Karpas-422 (cell line): ENCODE results near the gene GSDME. TPM values are rescaled to one million over a fixed set of nuclear protein-coding genes. Genes with fewer than 3 reads are reported as not detected.

ENCODE experiments used
- DNase-seq: peaks from one replicate; pipeline ENCODE4 v3.0.0-alpha.2; 2015
- H2AFZ ChIP-seq: fragments of 200-600 bp; sonication (generic); 2 replicates; pipeline ENCODE4 v1.6.1; 2014; ENCODE audit warnings: antibody characterized with exemption, low read length, mixed read lengths
- H3K27ac ChIP-seq: fragments of 200-600 bp; sonication (generic); 2 replicates; pipeline ENCODE4 v1.5.1; 2014; ENCODE audit warnings: mild to moderate bottlenecking, low read length, moderate library complexity
- H3K27me3 ChIP-seq: fragments of 200-600 bp; sonication (generic); 2 replicates; pipeline ENCODE4 v1.6.1; 2014; ENCODE audit warnings: low read length, mixed read lengths
- H3K36me3 ChIP-seq: fragments of 200-600 bp; sonication (generic); 2 replicates; pipeline ENCODE4 v1.6.1; 2014; ENCODE audit warnings: low read length, mixed read lengths; ENCODE audit not compliant: insufficient read depth
- H3K4me1 ChIP-seq: fragments of 200-600 bp; sonication (generic); 2 replicates; pipeline ENCODE4 v1.6.1; 2014; ENCODE audit warnings: mild to moderate bottlenecking, low read length, mixed read lengths
- H3K4me2 ChIP-seq: fragments of 200-600 bp; sonication (generic); 2 replicates; pipeline ENCODE4 v1.6.1; 2014; ENCODE audit warnings: low read length, low read depth, mild to moderate bottlenecking; ENCODE audit not compliant: poor library complexity, severe bottlenecking
- H3K4me3 ChIP-seq: fragments of 200-600 bp; sonication (generic); 2 replicates; pipeline ENCODE4 v1.5.1; 2014; ENCODE audit warnings: mild to moderate bottlenecking, antibody characterized with exemption, low read length, mixed read lengths
- H3K79me2 ChIP-seq: fragments of 200-600 bp; sonication (generic); 2 replicates; pipeline ENCODE4 v1.6.1; 2014; ENCODE audit warnings: mild to moderate bottlenecking, low read length, mixed read lengths
- H3K9ac ChIP-seq: fragments of 200-600 bp; sonication (generic); 2 replicates; pipeline ENCODE4 v1.6.0; 2014; ENCODE audit warnings: low read length
- H3K9me2 ChIP-seq: fragments of 200-600 bp; sonication (generic), shearing (Covaris generic); replicated peaks from 2 replicates; pipeline ENCODE4 v1.6.0; 2014; ENCODE audit warnings: mild to moderate bottlenecking, low read length, moderate library complexity; ENCODE audit not compliant: insufficient read depth
- H3K9me3 ChIP-seq: fragments of 300-700, 200-600 bp; sonication (generic); 2 replicates; pipeline ENCODE4 v1.6.1; 2014; ENCODE audit warnings: low read length, mixed read lengths
- H4K20me1 ChIP-seq: fragments of 200-600 bp; sonication (generic); 2 replicates; pipeline ENCODE4 v1.6.1; 2014; ENCODE audit warnings: mild to moderate bottlenecking, antibody characterized with exemption, low read length, low read depth; ENCODE audit not compliant: insufficient read depth
- total RNA-seq: library from RNA; depleted of rRNA; stranded (reverse); fragments of >200 nt; shearing (Covaris generic); gene quantifications from 2 replicates; pipeline ENCODE4 v1.2.3, GENCODE V29; 2014; ENCODE audit warnings: low replicate concordance

GSDME gene
- total RNA-seq, 1 experiment from 2014 or later: 6.0 TPM

DNA sequence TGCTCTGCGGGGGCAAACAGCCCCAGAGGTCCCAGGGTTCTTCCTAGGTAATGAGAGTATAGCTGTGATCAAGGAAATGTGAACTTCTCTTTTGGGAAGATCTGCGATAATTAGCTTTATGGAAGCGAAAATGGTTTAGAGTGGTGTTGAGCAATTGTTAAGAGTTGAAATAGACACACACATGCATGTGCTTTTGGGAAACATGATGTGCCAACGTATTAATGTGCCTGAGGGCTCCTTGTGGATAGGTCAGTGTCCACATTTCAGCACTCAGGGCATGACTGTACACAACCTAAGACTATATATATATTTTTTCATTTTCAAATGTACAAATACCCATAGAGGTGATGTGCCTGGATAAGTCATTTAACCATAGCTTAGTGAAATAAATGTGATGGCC lies 67.0 kb downstream of the GSDME start:
- H2AFZ ChIP-seq: no peak overlapping the region

GRCh38 chr7:24685708-24686107 lies 71.6 kb downstream of the GSDME start:
- no peaks in the 10 kb centered on the region for H3K36me3 ChIP-seq
- no peaks in the 10 kb centered on the region for H3K79me2 ChIP-seq
- peaks cover 5% of the 10 kb centered on the region for H3K4me1 ChIP-seq
- no peaks in the 10 kb centered on the region for H4K20me1 ChIP-seq
- no peak overlapping the region for H3K9ac ChIP-seq
- DNase-seq: no peak
- no peak overlapping the region for H2AFZ ChIP-seq
- H3K27me3 ChIP-seq: no peaks in the 10 kb centered on the region
- H3K27ac ChIP-seq: no peak overlapping the region
- no peak overlapping the region for H3K4me3 ChIP-seq
- no peaks in the 10 kb centered on the region for H3K9me3 ChIP-seq
- no peak overlapping the region for H3K4me2 ChIP-seq
- H3K9me2 ChIP-seq: no peaks in the 10 kb centered on the region

More for the DNA sequence above, 67.0 kb downstream of the GSDME start:
- H3K9me3 ChIP-seq: no peaks in the 10 kb centered on the region
- no peaks in the 10 kb centered on the region for H3K9me2 ChIP-seq
- H3K27ac ChIP-seq: no peak overlapping the region
- no peak overlapping the region for H3K4me3 ChIP-seq
- no peak overlapping the region for H3K4me2 ChIP-seq
- H3K79me2 ChIP-seq: no peaks in the 10 kb centered on the region
- H3K9ac ChIP-seq: no peak overlapping the region
- DNase-seq: no peak
- H3K4me1 ChIP-seq: peaks cover 5% of the 10 kb centered on the region
- H4K20me1 ChIP-seq: no peaks in the 10 kb centered on the region
- H3K36me3 ChIP-seq: no peaks in the 10 kb centered on the region
- no peaks in the 10 kb centered on the region for H3K27me3 ChIP-seq

- Histone ChIP-seq H3K9ac (no peak overlapping the region), H3K27ac (no peak overlapping the region), H3K9me3 (no peaks in the 10 kb centered on the region)
These were observed 86.5 kb downstream of the GSDME start for GRCh38 chr7:24670782-24671181.

GRCh38 chr7:24669971-24670591 lies 87.2 kb downstream of the GSDME start:
- no peaks in the 10 kb centered on the region for H3K9me2 ChIP-seq
- no peak overlapping the region for H3K9ac ChIP-seq
- no peak overlapping the region for H3K4me2 ChIP-seq
- H3K79me2 ChIP-seq: no peaks in the 10 kb centered on the region
- no peak overlapping the region for H3K27ac ChIP-seq
- H2AFZ ChIP-seq: no peak overlapping the region
- no peaks in the 10 kb centered on the region for H4K20me1 ChIP-seq
- H3K4me3 ChIP-seq: no peak overlapping the region
- no peaks in the 10 kb centered on the region for H3K9me3 ChIP-seq
- H3K4me1 ChIP-seq: no peaks in the 10 kb centered on the region
- no peaks in the 10 kb centered on the region for H3K27me3 ChIP-seq
- DNase-seq: no peak
- H3K36me3 ChIP-seq: no peaks in the 10 kb centered on the region

More at GRCh38 chr7:24670782-24671181, 86.5 kb downstream of the GSDME start:
- no peaks in the 10 kb centered on the region for H3K9me2 ChIP-seq
- no peak overlapping the region for H3K4me2 ChIP-seq
- no peaks in the 10 kb centered on the region for H3K27me3 ChIP-seq
- H3K4me3 ChIP-seq: no peak overlapping the region
- DNase-seq: no peak
- H4K20me1 ChIP-seq: no peaks in the 10 kb centered on the region
- no peaks in the 10 kb centered on the region for H3K36me3 ChIP-seq
- H3K79me2 ChIP-seq: no peaks in the 10 kb centered on the region
- H3K4me1 ChIP-seq: no peaks in the 10 kb centered on the region
- H2AFZ ChIP-seq: no peak overlapping the region

GRCh38 chr7:24668927-24669635 lies 88.2 kb downstream of the GSDME start:
- Histone ChIP-seq H3K27ac (no peak overlapping the region), H3K36me3 (no peaks in the 10 kb centered on the region), H3K9me3 (no peaks in the 10 kb centered on the region), H3K4me2 (no peak overlapping the region), H3K79me2 (no peaks in the 10 kb centered on the region), H3K4me3 (no peak overlapping the region), H3K27me3 (no peaks in the 10 kb centered on the region), H3K4me1 (no peaks in the 10 kb centered on the region), H2AFZ (no peak overlapping the region), H3K9me2 (no peaks in the 10 kb centered on the region), H3K9ac (no peak overlapping the region), H4K20me1 (no peaks in the 10 kb centered on the region)
- no peak for DNase-seq

GRCh38 chr7:24665564-24666294 lies 91.5 kb downstream of the GSDME start:
- H4K20me1 ChIP-seq: no peaks in the 10 kb centered on the region
- H3K27ac ChIP-seq: no peak overlapping the region
- no peaks in the 10 kb centered on the region for H3K36me3 ChIP-seq
- no peaks in the 10 kb centered on the region for H3K9me2 ChIP-seq
- peak; percentile 86 for DNase-seq
- no peak overlapping the region for H3K9ac ChIP-seq
- H3K27me3 ChIP-seq: no peaks in the 10 kb centered on the region
- H2AFZ ChIP-seq: no peak overlapping the region
- H3K4me3 ChIP-seq: no peak overlapping the region
- no peaks in the 10 kb centered on the region for H3K79me2 ChIP-seq
- no peak overlapping the region for H3K4me2 ChIP-seq
- no peaks in the 10 kb centered on the region for H3K4me1 ChIP-seq
- no peaks in the 10 kb centered on the region for H3K9me3 ChIP-seq

DNA sequence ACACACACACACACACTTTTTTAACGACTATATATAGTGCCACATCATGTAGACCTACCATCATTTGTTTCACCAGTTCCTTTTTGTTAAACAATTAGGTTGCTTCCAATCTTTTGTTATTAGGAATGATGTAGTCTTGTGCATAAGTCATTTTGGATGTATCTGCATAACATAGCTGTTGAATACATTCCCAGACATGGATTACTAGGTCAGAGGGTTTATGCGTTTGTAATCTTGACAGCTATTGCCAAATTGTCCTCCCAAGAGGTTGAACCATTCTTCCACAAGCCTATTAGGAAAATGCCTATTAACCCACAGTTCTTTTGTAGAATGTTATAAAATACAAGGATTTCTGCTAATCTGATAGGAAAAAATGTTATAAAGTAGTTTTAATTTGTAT lies 96.7 kb downstream of the GSDME start:
- H3K79me2 ChIP-seq: no peaks in the 10 kb centered on the region
- no peaks in the 10 kb centered on the region for H3K27me3 ChIP-seq
- no peak overlapping the region for H3K9ac ChIP-seq
- no peak overlapping the region for H3K27ac ChIP-seq
- H4K20me1 ChIP-seq: no peaks in the 10 kb centered on the region
- H3K36me3 ChIP-seq: no peaks in the 10 kb centered on the region
- no peaks in the 10 kb centered on the region for H3K9me2 ChIP-seq
- no peak overlapping the region for H3K4me3 ChIP-seq
- H3K4me2 ChIP-seq: no peak overlapping the region
- H2AFZ ChIP-seq: no peak overlapping the region
- H3K4me1 ChIP-seq: no peaks in the 10 kb centered on the region
- H3K9me3 ChIP-seq: no peaks in the 10 kb centered on the region
- no peak for DNase-seq

DNA sequence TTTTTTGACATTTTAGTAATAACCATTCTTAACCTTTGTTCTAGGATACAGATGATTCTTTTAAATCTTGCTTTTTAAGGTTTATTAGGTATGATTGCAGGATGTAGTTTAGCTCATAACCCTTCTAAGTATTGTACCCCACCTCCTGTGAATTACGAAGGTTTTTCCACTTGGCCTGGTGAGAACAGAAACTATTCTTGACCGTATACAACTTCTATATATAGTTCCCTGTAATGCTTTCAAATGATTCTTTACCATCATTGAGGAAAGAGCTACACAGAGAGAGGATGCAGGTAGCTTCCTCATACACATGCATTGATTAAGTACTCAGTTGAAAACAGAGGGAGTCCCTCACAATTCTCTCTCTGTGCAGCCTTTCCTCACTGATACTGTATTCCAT lies 97.8 kb downstream of the GSDME start:
- no peak for DNase-seq
- H3K27ac ChIP-seq: no peak overlapping the region

More for the DNA sequence above, 97.8 kb downstream of the GSDME start:
- no peaks in the 10 kb centered on the region for H3K36me3 ChIP-seq
- H3K9ac ChIP-seq: no peak overlapping the region
- no peaks in the 10 kb centered on the region for H3K9me2 ChIP-seq
- H2AFZ ChIP-seq: no peak overlapping the region
- H3K9me3 ChIP-seq: no peaks in the 10 kb centered on the region
- no peak overlapping the region for H3K4me2 ChIP-seq
- H3K27me3 ChIP-seq: no peaks in the 10 kb centered on the region
- no peaks in the 10 kb centered on the region for H4K20me1 ChIP-seq
- no peaks in the 10 kb centered on the region for H3K4me1 ChIP-seq
- no peaks in the 10 kb centered on the region for H3K79me2 ChIP-seq
- no peak overlapping the region for H3K4me3 ChIP-seq
